ENCODE data around the gene PTN. TPM values are rescaled to one million over a fixed set of nuclear protein-coding genes. Genes with fewer than 3 reads are reported as not detected.

Gene PTN
- total and polyA plus RNA-seq, 10 of the 15 experiments (the other 5 are each of a cell fraction or from before 2014, with no cell fraction given), result 0.09 to 1.2 (median 0.13) TPM; not detected in 7

DNA sequence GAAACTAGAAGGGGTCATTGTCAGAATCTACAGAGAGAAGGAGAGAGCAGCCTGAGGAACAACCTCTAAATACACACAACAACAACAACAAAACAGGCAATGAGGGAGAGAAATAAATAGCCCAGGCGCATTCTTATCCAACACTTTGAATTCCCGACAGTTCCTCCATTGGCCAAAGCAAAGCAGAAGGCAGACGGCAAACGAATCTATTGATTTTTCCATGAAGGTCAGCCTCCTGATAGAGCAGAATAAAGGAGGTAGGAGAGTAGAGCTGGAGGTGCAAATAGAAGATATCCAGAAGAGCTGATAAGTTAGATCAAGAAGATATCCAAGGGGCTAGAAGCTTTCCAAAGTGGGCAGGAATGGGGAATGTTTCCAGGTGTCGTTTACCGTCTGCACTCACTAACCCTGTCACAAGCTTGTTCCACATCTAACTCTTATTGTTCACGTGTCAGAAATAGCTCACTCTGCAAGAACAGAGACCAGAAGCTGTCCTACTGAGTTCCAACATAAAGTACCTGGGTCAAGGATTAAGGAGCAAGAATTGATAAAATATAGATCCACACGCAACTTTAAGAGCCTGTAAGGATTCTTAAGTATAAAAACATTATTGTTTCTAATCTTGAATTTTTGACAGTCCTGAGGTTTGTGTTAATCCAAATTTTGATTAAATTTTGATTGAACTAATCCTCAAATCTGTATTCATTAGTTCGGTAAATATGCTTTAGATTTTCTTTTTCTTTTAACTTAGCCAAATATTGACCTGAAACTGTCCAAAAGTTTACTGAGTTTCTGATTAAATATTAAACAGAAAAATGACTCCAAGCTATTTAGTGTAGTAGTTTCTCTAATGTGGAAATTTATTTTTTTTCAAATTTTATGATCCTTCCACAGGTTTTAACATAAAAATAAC is 45.7 kb downstream of the PTN start (continued):
- TF ChIP-seq SMC3 (IDR thresholded peaks at IDR 0.05; ENCODE audit: borderline replicate concordance, low read length) (no peak), CHD2 (IDR thresholded peaks at IDR 0.05; ENCODE audit: borderline replicate concordance, low read depth, low read length) (no peak), SMAD1 (IDR thresholded peaks at IDR 0.05; ENCODE audit: low read depth, partially characterized antibody) (no peak), POU2F2 (IDR thresholded peaks at IDR 0.05; ENCODE audit: borderline replicate concordance, low read depth, low read length) (no peak), SIN3A (IDR thresholded peaks at IDR 0.05; ENCODE audit: low read depth, low read length) (no peak), TCF7 (IDR thresholded peaks at IDR 0.05; ENCODE audit: borderline replicate concordance) (no peak), TBL1XR1 (IDR thresholded peaks at IDR 0.05; ENCODE audit: low read depth, low read length) (no peak), TCF12 (IDR thresholded peaks at IDR 0.05; ENCODE audit: low read depth, low read length) (no peak)
- TF ChIP-seq, protein P1, sequence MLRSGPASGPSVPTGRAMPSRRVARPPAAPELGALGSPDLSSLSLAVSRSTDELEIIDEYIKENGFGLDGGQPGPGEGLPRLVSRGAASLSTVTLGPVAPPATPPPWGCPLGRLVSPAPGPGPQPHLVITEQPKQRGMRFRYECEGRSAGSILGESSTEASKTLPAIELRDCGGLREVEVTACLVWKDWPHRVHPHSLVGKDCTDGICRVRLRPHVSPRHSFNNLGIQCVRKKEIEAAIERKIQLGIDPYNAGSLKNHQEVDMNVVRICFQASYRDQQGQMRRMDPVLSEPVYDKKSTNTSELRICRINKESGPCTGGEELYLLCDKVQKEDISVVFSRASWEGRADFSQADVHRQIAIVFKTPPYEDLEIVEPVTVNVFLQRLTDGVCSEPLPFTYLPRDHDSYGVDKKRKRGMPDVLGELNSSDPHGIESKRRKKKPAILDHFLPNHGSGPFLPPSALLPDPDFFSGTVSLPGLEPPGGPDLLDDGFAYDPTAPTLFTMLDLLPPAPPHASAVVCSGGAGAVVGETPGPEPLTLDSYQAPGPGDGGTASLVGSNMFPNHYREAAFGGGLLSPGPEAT (IDR thresholded peaks at IDR 0.05; ENCODE audit: low read depth), result no peak
- TF ChIP-seq, protein P2, sequence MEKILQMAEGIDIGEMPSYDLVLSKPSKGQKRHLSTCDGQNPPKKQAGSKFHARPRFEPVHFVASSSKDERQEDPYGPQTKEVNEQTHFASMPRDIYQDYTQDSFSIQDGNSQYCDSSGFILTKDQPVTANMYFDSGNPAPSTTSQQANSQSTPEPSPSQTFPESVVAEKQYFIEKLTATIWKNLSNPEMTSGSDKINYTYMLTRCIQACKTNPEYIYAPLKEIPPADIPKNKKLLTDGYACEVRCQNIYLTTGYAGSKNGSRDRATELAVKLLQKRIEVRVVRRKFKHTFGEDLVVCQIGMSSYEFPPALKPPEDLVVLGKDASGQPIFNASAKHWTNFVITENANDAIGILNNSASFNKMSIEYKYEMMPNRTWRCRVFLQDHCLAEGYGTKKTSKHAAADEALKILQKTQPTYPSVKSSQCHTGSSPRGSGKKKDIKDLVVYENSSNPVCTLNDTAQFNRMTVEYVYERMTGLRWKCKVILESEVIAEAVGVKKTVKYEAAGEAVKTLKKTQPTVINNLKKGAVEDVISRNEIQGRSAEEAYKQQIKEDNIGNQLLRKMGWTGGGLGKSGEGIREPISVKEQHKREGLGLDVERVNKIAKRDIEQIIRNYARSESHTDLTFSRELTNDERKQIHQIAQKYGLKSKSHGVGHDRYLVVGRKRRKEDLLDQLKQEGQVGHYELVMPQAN (conservative IDR thresholded peaks at IDR 0.05), result no peak
- TF ChIP-seq, protein P3, sequence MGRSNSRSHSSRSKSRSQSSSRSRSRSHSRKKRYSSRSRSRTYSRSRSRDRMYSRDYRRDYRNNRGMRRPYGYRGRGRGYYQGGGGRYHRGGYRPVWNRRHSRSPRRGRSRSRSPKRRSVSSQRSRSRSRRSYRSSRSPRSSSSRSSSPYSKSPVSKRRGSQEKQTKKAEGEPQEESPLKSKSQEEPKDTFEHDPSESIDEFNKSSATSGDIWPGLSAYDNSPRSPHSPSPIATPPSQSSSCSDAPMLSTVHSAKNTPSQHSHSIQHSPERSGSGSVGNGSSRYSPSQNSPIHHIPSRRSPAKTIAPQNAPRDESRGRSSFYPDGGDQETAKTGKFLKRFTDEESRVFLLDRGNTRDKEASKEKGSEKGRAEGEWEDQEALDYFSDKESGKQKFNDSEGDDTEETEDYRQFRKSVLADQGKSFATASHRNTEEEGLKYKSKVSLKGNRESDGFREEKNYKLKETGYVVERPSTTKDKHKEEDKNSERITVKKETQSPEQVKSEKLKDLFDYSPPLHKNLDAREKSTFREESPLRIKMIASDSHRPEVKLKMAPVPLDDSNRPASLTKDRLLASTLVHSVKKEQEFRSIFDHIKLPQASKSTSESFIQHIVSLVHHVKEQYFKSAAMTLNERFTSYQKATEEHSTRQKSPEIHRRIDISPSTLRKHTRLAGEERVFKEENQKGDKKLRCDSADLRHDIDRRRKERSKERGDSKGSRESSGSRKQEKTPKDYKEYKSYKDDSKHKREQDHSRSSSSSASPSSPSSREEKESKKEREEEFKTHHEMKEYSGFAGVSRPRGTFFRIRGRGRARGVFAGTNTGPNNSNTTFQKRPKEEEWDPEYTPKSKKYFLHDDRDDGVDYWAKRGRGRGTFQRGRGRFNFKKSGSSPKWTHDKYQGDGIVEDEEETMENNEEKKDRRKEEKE (IDR thresholded peaks at IDR 0.05), result no peak
